Mucosa of descending colon (tissue), 3 donors: ENCODE results near the gene ANK3. TPM values are rescaled to one million over a fixed set of nuclear protein-coding genes. Genes with fewer than 3 reads are reported as not detected.

ENCODE experiments used
- ATAC-seq: fragments of 200-7000 bp; cut with Tn5 transposase; one replicate; pipeline ENCODE4 v1.9.1; 2020; ENCODE audit warnings: mild to moderate bottlenecking, moderate library complexity
- DNase-seq, 3 donors: peaks; one replicate each; pipeline ENCODE4 v3.0.0-alpha.2; 2020
- H3K36me3 ChIP-seq: fragments of 200-600 bp; one replicate; pipeline ENCODE4 v1.8.0; 2021; ENCODE audit warnings: low read depth, mild to moderate bottlenecking
- H3K4me1 ChIP-seq: fragments of 200-600 bp; one replicate; pipeline ENCODE4 v1.8.0; 2021; ENCODE audit warnings: low read depth, mild to moderate bottlenecking
- H3K4me3 ChIP-seq: fragments of 200-600 bp; one replicate; pipeline ENCODE4 v1.8.0; 2021; ENCODE audit warnings: mild to moderate bottlenecking
- H3K9me3 ChIP-seq: fragments of 200-600 bp; one replicate; pipeline ENCODE4 v1.8.0; 2021; ENCODE audit warnings: mild to moderate bottlenecking
- intact Hi-C, 2 donors: fragments of 100-400 bp; cut with DNase I in 1 of 2; cut with micrococcal nuclease in 1 of 2; formaldehyde crosslinking; loops; one replicate each; pipeline versions ENCODE4 v1.11.0 to v1.11.1; 2022; cut with DNase I, micrococcal nuclease
- total RNA-seq, 3 donors: library from RNA; stranded (reverse); fragmentation: NEBNext Ultra II Directional in 2 of 3; extraction: Animal tissue kit (Norgen Biotek cat#: 25700) in 2 of 3; gene quantifications; one replicate each; pipeline versions ENCODE4 v1.2.1 to v1.2.4, GENCODE V29; 2021 to 2023
- TF ChIP-seq, protein P1 (sequence below): fragments of 200-600 bp; IDR thresholded peaks from one replicate; pipeline ENCODE4 v1.8.0; 2022; ENCODE audit warnings: antibody characterized with exemption, mild to moderate bottlenecking
- donor health status: DM: no; HTN: no; CAD: no; lungs with moderate emphysema.
- donor health status: DM: no; HTN: no; CAD: no.
- donor health status: DM: no; HTN: yes; CAD: no.

ANK3 gene
- total RNA-seq, 3 donors from 2014 or later: 67.7 to 145 (median 74.0) TPM

DNA sequence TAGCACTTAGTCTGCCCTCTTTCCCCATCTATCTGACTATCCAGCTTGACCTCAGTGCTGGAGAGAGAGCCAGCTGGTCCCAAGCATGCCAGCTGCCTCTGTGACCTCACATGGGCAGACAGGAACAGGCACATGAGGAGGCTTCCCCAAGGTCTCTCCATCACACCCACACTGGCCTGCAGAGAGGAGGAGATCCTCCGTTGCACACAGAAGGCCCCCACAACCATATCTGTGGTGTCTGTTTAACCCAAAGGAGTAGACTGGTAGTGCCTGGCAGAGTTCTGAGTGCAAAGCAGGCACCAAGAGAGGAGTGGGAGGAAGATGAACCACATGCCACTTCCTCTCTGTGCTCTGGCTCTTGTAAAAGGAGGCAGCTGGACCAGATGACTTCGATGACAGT lies 4.8 kb upstream of the ANK3 start:
- DNase-seq: no peak
- no peaks in the 10 kb centered on the region for H3K36me3 ChIP-seq
- TF ChIP-seq, protein P1, sequence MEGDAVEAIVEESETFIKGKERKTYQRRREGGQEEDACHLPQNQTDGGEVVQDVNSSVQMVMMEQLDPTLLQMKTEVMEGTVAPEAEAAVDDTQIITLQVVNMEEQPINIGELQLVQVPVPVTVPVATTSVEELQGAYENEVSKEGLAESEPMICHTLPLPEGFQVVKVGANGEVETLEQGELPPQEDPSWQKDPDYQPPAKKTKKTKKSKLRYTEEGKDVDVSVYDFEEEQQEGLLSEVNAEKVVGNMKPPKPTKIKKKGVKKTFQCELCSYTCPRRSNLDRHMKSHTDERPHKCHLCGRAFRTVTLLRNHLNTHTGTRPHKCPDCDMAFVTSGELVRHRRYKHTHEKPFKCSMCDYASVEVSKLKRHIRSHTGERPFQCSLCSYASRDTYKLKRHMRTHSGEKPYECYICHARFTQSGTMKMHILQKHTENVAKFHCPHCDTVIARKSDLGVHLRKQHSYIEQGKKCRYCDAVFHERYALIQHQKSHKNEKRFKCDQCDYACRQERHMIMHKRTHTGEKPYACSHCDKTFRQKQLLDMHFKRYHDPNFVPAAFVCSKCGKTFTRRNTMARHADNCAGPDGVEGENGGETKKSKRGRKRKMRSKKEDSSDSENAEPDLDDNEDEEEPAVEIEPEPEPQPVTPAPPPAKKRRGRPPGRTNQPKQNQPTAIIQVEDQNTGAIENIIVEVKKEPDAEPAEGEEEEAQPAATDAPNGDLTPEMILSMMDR: no peak
- intact Hi-C loops: no loop called here
- ATAC-seq: peak; percentile 10
- H3K4me1 ChIP-seq: no peaks in the 10 kb centered on the region
- H3K4me3 ChIP-seq: no peak overlapping the region
- H3K9me3 ChIP-seq: no peaks in the 10 kb centered on the region

DNA sequence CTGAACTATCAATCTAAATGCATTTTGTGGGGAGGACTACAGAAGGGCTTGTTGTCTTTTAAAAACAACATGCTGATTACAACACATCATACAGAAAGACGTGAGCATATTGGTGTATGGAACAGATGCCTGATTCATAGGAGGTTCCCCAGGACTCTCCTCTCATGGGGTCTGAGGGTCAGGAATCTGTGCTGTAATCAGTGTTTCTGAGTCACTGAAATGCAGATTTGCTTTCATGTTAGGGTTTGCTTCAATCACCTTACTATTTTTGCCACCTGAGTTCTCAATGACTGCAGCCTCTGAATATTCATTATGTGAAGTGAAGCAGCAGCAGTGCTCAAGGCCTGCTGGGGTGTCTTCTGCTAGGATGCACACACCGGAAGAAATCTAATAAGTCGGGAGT lies 550 bp upstream of the ANK3 start:
- TF ChIP-seq, protein P1: no peak
- intact Hi-C loops: no loop called here
- Histone ChIP-seq H3K36me3 (no peaks in the 10 kb centered on the region), H3K4me3 (no peak overlapping the region), H3K9me3 (no peaks in the 10 kb centered on the region), H3K4me1 (peaks cover 8% of the 10 kb centered on the region)
- DNase-seq: no peak
- no peak for ATAC-seq

DNA sequence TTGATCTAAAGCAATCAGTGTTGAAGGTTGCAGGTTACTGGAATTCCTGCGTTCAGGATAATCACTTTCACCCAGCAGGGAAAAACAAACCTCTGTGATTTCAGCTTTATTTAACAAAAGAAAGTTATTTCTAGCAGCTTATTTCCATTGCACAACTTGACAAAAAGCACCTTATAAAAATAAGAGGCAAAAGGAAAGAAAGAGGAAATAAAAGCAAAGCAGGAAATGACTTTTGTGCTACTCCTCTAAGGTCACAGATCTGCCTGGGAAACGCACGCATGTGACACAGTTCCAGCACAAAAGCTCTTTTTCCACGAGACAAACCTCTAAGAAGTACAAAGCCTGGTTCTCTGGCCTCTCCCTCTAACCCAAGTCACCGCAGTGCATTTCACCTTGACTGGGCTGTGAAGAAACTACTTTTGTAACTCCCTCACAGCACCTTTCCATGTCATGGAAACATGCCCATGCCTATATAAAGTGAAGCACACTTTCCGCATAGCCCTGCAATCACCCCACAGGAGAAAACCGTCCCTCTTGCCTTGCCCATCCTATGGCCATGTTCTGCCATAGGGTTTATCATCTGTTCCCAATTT lies 870 bp downstream of the ANK3 start:
- H3K36me3 ChIP-seq: no peaks in the 10 kb centered on the region
- intact Hi-C loops: no loop called here
- no peak overlapping the region for H3K4me3 ChIP-seq
- DNase-seq (peak in 1 of 3 donors; percentile 40), ATAC-seq (peak; percentile 56)
- H3K4me1 ChIP-seq: peaks cover 8% of the 10 kb centered on the region
- TF ChIP-seq, protein P1: no peak
- H3K9me3 ChIP-seq: no peaks in the 10 kb centered on the region

DNA sequence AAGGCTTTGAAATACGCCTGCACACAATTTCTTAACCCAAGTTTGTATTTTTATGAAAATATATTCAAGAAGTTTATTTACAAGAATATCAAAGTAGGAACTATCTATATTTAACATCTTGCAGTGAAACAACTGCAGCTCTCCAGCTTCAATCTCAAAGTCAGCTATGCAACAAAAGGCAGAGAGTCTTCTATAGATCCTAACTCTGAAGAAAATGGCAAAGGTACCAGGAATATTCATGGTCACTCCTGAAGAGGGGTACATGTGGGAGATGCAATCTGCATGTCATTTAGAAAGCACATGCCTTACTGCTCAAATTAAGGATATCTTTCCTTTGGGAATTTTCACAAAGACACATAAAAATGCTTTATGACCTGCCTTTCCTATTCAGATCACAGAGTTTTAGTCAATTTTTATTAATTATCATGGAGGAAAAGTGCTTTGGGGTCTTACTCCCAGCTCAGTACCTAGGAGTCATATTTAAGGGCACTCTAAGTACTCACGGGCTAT lies 1.5 kb downstream of the ANK3 start:
- Histone ChIP-seq H3K4me1 (peaks cover 8% of the 10 kb centered on the region), H3K36me3 (no peaks in the 10 kb centered on the region), H3K4me3 (no peak overlapping the region), H3K9me3 (no peaks in the 10 kb centered on the region)
- no peak for ATAC-seq
- DNase-seq: no peak
- intact Hi-C loops: no loop called here
- TF ChIP-seq, protein P1: no peak

DNA sequence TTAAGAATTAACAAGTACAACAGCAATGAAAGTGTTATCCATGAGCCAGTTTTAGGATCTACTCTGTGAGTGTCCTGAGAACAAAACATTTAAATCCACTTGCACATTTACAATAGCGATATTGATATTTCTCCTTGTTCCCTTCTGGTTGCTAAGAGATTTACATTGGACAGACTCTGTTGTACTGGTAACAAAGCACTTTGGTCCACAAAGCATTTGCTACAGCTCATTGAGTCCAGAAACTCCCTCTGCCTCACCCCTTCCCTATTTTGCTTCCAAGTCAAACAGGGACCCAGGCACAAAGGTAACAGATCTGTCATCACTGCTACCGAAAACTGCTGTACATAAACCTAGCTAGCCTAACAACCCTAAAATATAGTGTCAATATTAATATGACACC lies 2.1 kb downstream of the ANK3 start:
- no peaks in the 10 kb centered on the region for H3K9me3 ChIP-seq
- no peak overlapping the region for H3K4me3 ChIP-seq
- no peaks in the 10 kb centered on the region for H3K36me3 ChIP-seq
- intact Hi-C loops: no loop called here
- TF ChIP-seq, protein P1: no peak
- peak; percentile 79 for ATAC-seq
- H3K4me1 ChIP-seq: peaks cover 8% of the 10 kb centered on the region
- no peak for DNase-seq

DNA sequence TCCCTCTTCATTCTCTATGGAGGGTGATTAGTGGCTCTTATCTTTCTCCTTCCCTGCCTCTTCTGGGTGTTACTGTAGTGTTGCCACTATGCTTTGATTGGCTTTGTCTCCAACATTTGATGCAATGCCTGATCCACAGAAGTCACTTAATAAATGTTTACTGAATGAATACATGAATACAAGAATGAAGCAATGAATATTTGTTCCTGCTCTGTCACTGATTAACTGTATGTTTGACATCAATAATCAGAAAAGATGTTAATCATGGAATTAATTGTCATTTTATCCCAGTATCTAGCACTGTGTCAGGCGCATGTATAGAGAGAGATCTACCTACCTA lies 4.3 kb downstream of the ANK3 start:
- TF ChIP-seq, protein P1: no peak
- intact Hi-C loops: no loop called here
- peaks cover 8% of the 10 kb centered on the region for H3K4me1 ChIP-seq
- no peaks in the 10 kb centered on the region for H3K9me3 ChIP-seq
- DNase-seq (no peak), ATAC-seq (no peak)
- H3K36me3 ChIP-seq: no peaks in the 10 kb centered on the region
- H3K4me3 ChIP-seq: no peak overlapping the region
